Kidney (tissue), 14 donors: Measurements from ENCODE around the gene R3HDML. TPM values are rescaled to one million over a fixed set of nuclear protein-coding genes. Genes with fewer than 3 reads are reported as not detected.

Experiments used
- DNase-seq, 5 donors: peaks; one replicate each; pipeline ENCODE4 v3.0.0-alpha.2; 2013 to 2020
- FAIRE-seq: peaks from 2 replicates; lab custom pipeline; 2012; peaks lifted over from hg19 to GRCh38; lab: Jason Lieb, UNC
- H3K27ac ChIP-seq, 2 donors: one replicate each; pipeline ENCODE4 v1.7.0; 2013; ENCODE audit warnings: low read depth in 2 of 2, low read length in 2 of 2, inconsistent platforms in 1 of 2
- H3K27me3 ChIP-seq: one replicate; pipeline ENCODE4 v1.7.1; 2013; ENCODE audit warnings: low read length, inconsistent platforms; ENCODE audit not compliant: control insufficient read depth, insufficient read depth
- H3K36me3 ChIP-seq, 3 donors: one replicate each; pipeline versions ENCODE4 v1.7.0 to v1.7.1; 2013; ENCODE audit warnings: low read length in 3 of 3, control low read depth in 1 of 3, inconsistent platforms in 1 of 3; ENCODE audit not compliant: insufficient read depth in 3 of 3, control insufficient read depth in 2 of 3
- H3K4me1 ChIP-seq, 3 donors: one replicate each; pipeline versions ENCODE4 v1.7.0 to v1.7.1; 2013; ENCODE audit warnings: low read length in 3 of 3, inconsistent platforms in 1 of 3, low read depth in 1 of 3; ENCODE audit not compliant: control insufficient read depth in 2 of 3, insufficient read depth in 2 of 3
- H3K4me3 ChIP-seq, 3 donors: one replicate each; pipeline versions ENCODE4 v1.7.0 to v1.8.1; 2013; ENCODE audit warnings: low read length in 3 of 3, control low read depth in 1 of 3, inconsistent platforms in 1 of 3
- H3K9ac ChIP-seq, 3 donors: one replicate each; pipeline versions ENCODE4 v1.7.0 to v1.7.1; 2013; ENCODE audit warnings: low read length in 3 of 3, control low read depth in 1 of 3, inconsistent platforms in 1 of 3
- H3K9me3 ChIP-seq, 3 donors: one replicate each; pipeline versions ENCODE4 v1.7.0 to v1.7.1; 2013; ENCODE audit warnings: low read length in 3 of 3, control low read depth in 1 of 3, inconsistent platforms in 1 of 3; ENCODE audit not compliant: control insufficient read depth in 2 of 3, insufficient read depth in 1 of 3
- intact Hi-C: fragments of 100-400 bp; cut with DNase I; formaldehyde crosslinking; loops from one replicate; pipeline ENCODE4 v1.11.1; 2022
- polyA plus RNA-seq: library from polyadenylated mRNA; stranded (reverse); fragments of 350-450 nt; fragmentation: Illumina TruSeq; extraction: RNeasy Lipid Tissue Mini Kit (QIAGEN cat#74804); gene quantifications from one replicate; pipeline ENCODE4 v1.2.3, GENCODE V29; 2014; ENCODE audit warnings: low read depth, low replicate concordance; ENCODE audit not compliant: insufficient read depth
- total RNA-seq: library from RNA; stranded (reverse); fragmentation: NEBNext Ultra II Directional; extraction: Animal tissue kit (Norgen Biotek cat#: 25700); gene quantifications from one replicate; pipeline ENCODE4 v1.2.1, GENCODE V29; 2021
- TF ChIP-seq, protein P1 (sequence below): IDR thresholded peaks from 3 replicates; pipeline ENCODE4 v1.5.1; 2012; ENCODE audit warnings: mild to moderate bottlenecking, moderate library complexity, borderline replicate concordance; ENCODE audit not compliant: insufficient read depth; ENCODE audit errors: extremely low read depth
- donor health status: control.
- donor health status: control.
- donor health status: control.
- donor health status: control.
- donor health status: control.
- donor health status: DM: yes; HTN: yes; CAD: no.
- donor health status: Normal renal cell carcinoma (clear cell type).

R3HDML gene
- total and polyA plus RNA-seq, 2 donors from 2014 or later: not detected

DNA sequence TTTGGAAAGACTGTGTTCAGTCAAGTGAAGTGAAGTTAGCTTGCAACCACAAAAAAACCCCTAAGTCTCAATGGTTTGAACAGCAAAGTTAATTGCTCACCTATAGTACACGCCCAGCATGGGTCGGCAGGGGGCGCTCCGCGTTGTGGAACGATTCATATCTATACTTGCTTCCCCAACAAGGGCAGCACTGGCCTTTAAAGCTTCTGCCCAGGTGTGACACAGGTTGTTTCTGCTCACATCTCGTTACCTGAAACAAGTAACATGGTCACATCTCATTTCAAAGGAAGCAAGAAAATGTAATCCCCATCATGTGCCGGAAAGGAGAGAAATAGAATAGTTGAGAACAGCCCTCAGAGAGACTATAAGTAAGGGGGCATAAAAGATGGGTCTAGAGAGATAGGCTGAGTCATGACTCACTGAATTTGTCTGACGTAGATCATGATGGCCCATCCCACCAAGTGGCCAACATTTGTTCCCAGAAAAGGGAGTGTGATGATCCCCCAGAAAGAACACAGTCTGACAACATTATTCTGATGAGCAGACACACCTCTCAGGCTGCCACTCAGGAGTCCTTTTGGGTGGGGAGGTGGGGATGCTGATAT lies 47.7 kb downstream of the R3HDML start:
- Histone ChIP-seq H3K9me3 (no peaks in the 10 kb centered on the region), H3K4me1 (peaks cover 0 to 4% (median 3%) of the 10 kb centered on the region in 3 donors), H3K4me3 (no peak overlapping the region), H3K36me3 (peaks cover 0 to 7% (median 2%) of the 10 kb centered on the region in 3 donors), H3K9ac (no peak overlapping the region), H3K27ac (no peak overlapping the region), H3K27me3 (no peaks in the 10 kb centered on the region)
- TF ChIP-seq, protein P1, sequence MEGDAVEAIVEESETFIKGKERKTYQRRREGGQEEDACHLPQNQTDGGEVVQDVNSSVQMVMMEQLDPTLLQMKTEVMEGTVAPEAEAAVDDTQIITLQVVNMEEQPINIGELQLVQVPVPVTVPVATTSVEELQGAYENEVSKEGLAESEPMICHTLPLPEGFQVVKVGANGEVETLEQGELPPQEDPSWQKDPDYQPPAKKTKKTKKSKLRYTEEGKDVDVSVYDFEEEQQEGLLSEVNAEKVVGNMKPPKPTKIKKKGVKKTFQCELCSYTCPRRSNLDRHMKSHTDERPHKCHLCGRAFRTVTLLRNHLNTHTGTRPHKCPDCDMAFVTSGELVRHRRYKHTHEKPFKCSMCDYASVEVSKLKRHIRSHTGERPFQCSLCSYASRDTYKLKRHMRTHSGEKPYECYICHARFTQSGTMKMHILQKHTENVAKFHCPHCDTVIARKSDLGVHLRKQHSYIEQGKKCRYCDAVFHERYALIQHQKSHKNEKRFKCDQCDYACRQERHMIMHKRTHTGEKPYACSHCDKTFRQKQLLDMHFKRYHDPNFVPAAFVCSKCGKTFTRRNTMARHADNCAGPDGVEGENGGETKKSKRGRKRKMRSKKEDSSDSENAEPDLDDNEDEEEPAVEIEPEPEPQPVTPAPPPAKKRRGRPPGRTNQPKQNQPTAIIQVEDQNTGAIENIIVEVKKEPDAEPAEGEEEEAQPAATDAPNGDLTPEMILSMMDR: peak; percentile 82
- intact Hi-C loops: loop anchor here (10.0 kb wide), 1 partner anchor 230 kb away; no protein-coding TSS in a partner anchor
- DNase-seq (peak in 4 of 5 donors; percentile 73 to 78 (median 76)), FAIRE-seq (no peak)

DNA sequence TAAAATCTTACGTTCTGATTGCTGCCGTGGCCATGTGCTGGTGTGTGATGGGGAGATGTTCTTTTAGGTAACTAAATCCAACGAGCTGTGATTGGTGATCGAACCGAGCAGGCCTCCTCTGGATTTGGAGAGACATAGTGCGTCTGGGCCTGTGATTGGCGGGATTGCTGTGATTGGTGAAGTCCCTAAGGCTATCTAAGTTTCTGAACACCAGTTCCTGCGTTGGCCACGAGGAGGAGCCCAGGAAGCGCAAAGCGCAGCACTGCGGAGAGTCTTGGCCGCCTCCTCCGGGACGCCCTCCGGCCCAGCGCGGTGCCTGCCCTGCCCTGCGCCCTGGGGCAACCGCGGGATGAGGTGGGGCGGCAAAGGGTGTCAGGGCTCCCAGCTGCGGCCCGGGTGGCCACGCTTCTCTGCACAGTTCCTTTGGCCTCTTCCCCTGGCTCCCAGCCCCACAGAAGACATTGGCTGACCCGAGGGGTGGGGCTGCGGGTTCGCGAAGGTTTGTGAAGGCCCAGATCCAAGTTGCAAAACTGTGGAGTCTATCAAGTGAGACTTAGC lies 51.7 kb downstream of the R3HDML start:
- DNase-seq: peak in 3 of 5 donors; percentile 63 to 69 (median 69)
- H3K4me3 ChIP-seq: peak overlapping the region in 1 of 3 donors; percentile 25
- no peaks in the 10 kb centered on the region for H3K9me3 ChIP-seq
- H3K4me1 ChIP-seq: peaks cover 0 to 11% (median 8%) of the 10 kb centered on the region in 3 donors
- TF ChIP-seq, protein P1: peak; percentile 77
- H3K27me3 ChIP-seq: no peaks in the 10 kb centered on the region
- intact Hi-C loops: loop anchor here (10.0 kb wide), 1 partner anchor 226 kb away; no protein-coding TSS in a partner anchor
- H3K36me3 ChIP-seq: peaks cover 0 to 8% (median 0%) of the 10 kb centered on the region in 3 donors
- no peak for FAIRE-seq
- no peak overlapping the region for H3K27ac ChIP-seq
- H3K9ac ChIP-seq: no peak overlapping the region

DNA sequence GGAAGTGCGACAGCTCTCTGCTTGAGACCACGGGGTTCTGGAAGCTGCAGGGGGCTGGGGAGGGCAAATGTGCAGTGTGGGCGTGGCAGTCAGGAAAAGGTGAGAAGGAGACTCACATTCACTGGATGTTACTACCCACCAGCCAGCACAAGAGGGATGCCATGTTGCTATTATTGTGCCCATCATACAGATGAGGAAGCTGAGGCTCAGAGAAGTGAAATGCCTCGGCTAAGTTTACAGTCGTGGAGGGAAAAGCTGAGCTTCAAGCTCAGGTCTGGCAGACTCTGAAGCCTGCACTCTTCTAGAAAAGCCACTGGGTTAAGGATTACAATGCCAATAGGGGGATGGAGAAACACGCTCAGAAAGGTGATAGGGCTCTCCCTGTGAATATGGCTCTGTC lies 53.0 kb downstream of the R3HDML start:
- Histone ChIP-seq H3K4me1 (peaks cover 0 to 11% (median 5%) of the 10 kb centered on the region in 3 donors), H3K27me3 (no peaks in the 10 kb centered on the region), H3K9me3 (no peaks in the 10 kb centered on the region), H3K27ac (no peak overlapping the region), H3K9ac (no peak overlapping the region), H3K4me3 (no peak overlapping the region), H3K36me3 (peaks cover 0 to 8% (median 0%) of the 10 kb centered on the region in 3 donors)
- intact Hi-C loops: loop anchor here (10.0 kb wide), 1 partner anchor 225 kb away; no protein-coding TSS in a partner anchor
- no peak for FAIRE-seq
- TF ChIP-seq, protein P1: no peak
- no peak for DNase-seq
